ENCODE measurements around the gene PHLDB2.

Gene PHLDB2

DNA sequence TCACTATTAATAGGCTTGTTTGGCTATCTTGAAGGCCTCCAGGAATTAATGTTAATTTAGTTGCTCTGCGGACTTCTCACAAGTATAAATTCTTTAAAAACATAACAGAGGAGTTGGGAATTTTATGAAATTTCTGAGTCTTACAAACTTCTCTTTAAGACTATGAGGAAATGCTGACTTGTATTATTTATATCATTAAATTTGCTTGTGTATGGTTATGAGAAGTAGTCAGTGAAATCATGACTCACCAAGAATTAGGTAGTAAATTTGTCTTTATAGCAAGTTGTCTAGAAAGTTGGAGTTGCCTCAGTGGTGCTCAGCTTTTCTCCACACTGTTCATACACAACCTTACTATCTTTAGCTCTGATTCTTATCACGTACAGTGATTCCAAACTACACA is 26.5 kb downstream of the PHLDB2 start:
- DNase-seq: no peak

GRCh38 chr3:111890051-111890580 is 31.1 kb downstream of the PHLDB2 start:
- no peak for DNase-seq

GRCh38 chr3:111892070-111892469 is 33.0 kb downstream of the PHLDB2 start:
- no peak for DNase-seq

DNA sequence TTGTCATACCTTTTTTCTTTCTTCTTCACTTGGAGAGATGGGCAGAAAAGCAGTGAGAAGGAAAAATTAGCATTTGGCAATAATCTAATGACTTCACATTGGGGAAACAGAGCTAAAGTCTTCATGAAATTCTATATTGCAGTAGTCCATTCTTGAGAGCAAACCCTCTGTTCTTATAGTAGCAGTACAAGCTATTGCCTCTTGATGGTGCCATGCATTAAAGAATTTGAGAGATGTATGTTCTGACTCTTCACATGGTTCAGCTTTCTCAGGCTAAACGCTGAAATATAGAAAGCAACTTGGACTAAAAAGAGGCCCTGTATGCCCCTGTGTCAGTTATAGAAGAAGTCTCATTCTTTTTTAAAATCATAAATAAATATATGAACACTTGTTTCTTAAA is 36.0 kb downstream of the PHLDB2 start:
- no peak for DNase-seq

GRCh38 chr3:111899966-111900365 is 40.9 kb downstream of the PHLDB2 start:
- DNase-seq: no peak

- no peak for DNase-seq
Observed at GRCh38 chr3:111901637-111902036, 42.6 kb downstream of the PHLDB2 start.

GRCh38 chr3:111902534-111902933 is 43.5 kb downstream of the PHLDB2 start:
- DNase-seq: no peak

- DNase-seq: no peak
Observed at GRCh38 chr3:111903067-111903511, 44.0 kb downstream of the PHLDB2 start.

GRCh38 chr3:111904376-111905241 is 45.5 kb downstream of the PHLDB2 start:
- DNase-seq: no peak

DNA sequence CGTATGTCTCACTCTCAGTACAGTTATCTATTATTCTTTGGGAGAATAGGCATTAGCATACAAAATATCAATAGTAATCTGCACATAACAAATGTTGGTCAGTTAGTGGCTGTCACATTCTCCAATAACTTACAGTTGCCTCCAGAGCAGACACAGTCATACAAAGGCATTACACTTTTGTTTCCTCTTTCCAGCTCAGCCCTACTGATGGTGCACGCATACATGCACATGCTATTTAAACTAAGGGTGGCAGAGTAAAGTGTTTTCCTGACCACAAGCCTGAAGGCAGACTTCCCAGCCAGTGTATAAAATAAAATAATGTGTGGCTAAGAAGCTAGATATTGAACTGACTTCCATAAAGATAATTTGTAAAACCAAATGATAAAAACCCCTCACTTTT is 47.6 kb downstream of the PHLDB2 start:
- DNase-seq: no peak

GRCh38 chr3:111907151-111907550 is 48.1 kb downstream of the PHLDB2 start:
- no peak for DNase-seq

DNA sequence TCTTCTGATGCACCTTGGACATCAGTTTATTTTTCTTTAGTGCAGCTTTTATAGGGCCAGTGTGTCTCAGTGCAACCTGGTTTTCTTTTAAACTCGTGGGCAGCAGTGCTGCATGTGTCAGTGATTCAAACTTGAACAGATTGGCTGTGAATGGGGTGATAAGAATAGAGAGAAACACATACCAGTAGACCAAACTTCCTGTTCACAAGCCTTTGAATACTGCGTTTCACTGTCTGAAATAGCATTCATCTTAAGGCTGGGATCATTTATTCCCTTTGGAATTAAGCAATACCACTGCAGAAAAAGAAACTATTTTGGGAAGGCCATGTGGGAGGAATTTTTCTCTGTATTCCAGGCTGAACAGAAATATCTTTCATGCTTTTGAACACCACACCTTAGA is 51.7 kb downstream of the PHLDB2 start:
- DNase-seq: no peak

- DNase-seq: no peak
Observed at GRCh38 chr3:111911446-111911845, 52.4 kb downstream of the PHLDB2 start.

GRCh38 chr3:111913163-111913763 is 54.2 kb downstream of the PHLDB2 start:
- no peak for DNase-seq

GRCh38 chr3:111915905-111916304 is 56.8 kb downstream of the PHLDB2 start:
- no peak for DNase-seq

GRCh38 chr3:111917300-111917699 is 58.2 kb downstream of the PHLDB2 start:
- DNase-seq: no peak

DNA sequence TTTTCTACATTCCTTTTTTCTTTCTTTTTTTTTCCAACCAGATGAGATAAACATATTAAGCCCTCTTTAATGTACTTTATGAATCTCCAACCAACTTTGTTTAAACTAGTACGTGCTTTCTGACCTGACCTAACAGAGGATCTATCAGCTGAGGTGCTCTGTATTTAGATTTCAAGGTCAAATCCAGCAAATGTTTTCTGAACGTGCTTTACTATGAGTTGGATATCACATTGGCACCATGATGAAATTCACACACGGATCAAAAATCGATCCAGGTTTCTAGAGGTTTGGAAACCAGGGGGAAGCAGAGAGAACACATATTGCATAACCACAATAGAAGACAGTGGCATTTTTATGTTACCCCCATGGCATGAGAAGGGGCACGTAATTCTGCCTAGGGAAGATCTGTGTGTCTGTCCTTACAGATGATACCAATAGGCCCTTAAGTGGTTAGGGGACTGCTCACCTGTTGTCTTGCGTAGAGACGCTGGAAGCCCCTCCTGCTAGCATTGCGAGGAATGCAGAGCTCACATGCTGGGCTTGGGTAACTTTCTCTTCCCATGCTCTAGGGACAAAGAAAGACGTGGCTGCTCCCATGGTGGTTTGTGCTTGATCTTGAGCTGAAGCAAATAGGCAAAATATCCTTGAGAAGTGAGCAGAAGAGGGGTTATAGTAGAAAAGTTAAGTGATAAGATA is 60.5 kb downstream of the PHLDB2 start:
- no peak for DNase-seq

DNA sequence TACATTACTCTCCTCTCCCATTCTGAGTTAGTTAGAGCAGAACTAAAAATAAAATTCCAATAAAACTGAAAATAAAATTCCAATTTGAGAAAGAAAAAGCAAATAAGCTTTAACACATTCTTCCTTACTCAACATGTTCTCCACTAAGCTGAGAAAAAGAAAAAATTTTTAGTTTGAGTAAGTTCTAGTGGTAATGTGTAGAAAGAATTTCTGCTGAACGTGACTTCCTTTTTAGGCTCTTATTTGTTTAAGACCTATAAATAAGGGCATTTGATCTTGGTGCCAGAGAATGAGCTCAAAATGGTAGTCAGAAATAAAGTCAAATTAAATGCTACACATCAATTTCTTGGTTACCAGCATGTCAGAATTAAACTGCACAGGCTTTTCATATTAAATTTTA is 62.1 kb downstream of the PHLDB2 start:
- DNase-seq: no peak

DNA sequence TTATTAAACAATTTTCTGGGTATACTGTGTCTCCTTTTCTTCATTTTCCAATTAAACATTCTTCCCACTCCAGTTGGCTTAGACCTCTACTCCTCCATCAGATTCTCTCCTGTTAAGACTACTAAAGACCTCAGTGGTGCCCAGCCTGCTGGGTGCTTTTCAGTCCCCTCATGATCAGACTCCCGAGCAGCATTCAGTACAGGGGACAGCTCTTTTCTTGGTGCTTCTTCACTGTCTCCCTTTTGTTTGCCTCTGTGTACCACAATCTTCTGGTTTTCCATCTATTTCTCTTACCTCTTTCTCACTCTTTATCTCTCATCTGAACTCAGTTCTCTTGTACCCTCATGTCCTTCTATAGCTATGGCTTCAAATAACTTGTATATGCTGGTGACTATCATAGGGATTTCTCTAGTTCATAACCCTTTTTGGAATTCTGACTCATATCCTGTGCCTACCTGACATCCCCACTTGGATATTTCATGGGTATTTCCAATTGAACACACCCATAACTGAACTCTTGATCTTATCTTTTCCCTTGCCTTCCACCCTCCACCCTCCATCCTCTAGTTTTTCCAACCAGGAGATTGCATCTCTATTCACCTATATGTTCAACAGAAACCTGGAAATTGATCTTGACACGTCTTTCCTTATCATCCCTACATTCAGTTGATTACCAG is 64.2 kb downstream of the PHLDB2 start:
- no peak for DNase-seq

DNA sequence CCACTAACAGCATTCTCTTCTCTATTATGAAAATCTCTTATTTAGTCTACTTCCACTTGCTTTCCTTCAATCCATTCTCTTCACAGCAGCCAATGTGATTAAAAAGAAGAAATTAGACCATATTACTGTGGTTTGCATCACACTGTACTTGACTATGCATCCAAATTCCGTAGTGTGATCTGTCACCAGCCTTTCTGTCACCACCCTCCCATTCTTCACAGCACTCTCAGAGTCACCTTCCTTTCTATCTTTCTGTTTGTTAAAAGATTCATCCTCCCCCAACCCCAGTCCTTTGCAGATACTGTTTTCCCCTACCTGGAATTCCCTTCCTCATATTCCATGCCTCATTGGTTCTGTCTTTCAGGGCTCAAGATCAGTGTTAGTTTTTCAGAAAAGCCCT is 64.7 kb downstream of the PHLDB2 start:
- no peak for DNase-seq

GRCh38 chr3:111924283-111924682 is 65.2 kb downstream of the PHLDB2 start:
- no peak for DNase-seq

DNA sequence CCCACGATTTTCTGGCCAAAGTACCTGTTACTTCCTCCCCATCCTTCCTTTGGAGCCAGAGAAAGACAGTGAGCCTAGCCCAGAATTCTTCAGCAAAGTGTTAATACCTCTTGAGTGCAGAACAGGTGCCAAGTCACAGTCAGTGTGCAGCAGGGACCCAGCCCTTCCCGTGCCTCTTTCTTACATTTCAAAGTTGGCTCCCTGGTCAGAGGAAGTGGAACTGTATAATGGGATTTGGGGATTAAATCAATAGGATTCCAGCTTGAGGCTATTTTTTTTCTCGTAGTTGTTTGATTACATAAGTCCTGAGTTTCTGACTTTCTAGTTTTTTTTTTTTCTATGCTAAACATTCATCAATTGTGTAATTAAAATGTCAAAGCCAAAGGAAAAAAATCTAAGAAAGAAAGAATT is 67.2 kb downstream of the PHLDB2 start:
- no peak for DNase-seq

GRCh38 chr3:111928613-111929012 is 69.5 kb downstream of the PHLDB2 start:
- DNase-seq: no peak
